ENCODE measurements around the gene THAP4. TPM values are rescaled to one million over a fixed set of nuclear protein-coding genes. Genes with fewer than 3 reads are reported as not detected.

The THAP4 gene
- total RNA-seq, 1 experiment from 2014 or later, result 88.6 TPM

- no peak for TF ChIP-seq ZNF263 (CRISPR knock-in tag; IDR thresholded peaks at IDR 0.05; ENCODE audit: low read depth)
- TF ChIP-seq ZBTB21 (CRISPR knock-in tag; IDR thresholded peaks at IDR 0.05; ENCODE audit: borderline replicate concordance), result no peak
- no peak for TF ChIP-seq NR2C2 (CRISPR knock-in tag; IDR thresholded peaks at IDR 0.05)
- no peak for TF ChIP-seq PREB (CRISPR knock-in tag; IDR thresholded peaks at IDR 0.05; ENCODE audit: borderline replicate concordance)
- no peak for TF ChIP-seq ZNF671 (CRISPR knock-in tag; IDR thresholded peaks at IDR 0.05)
- TF ChIP-seq ZNF425 (CRISPR knock-in tag; conservative IDR thresholded peaks at IDR 0.05), result no peak
Measured at GRCh38 chr2:241673189-241673663, 36.3 kb upstream of the THAP4 start (continued).

GRCh38 chr2:241672243-241673188, 35.6 kb upstream of the THAP4 start:
- DNase-seq (ENCODE audit: low spot score) (no peak), ATAC-seq (no peak)
- H3K4me1 Mint-ChIP-seq, result peaks cover 2% of the 10 kb centered on the region; the same call in 1 of the 2 replicates
- CTCF ChIA-PET, result no interaction called here
- peaks cover 36% of the 10 kb centered on the region for H3K36me3 Mint-ChIP-seq
- H3K9me3 Mint-ChIP-seq, result no peaks in the 10 kb centered on the region
- POLR2A ChIA-PET, result interaction anchor here (0.6 kb wide), 1 partner anchor 549 kb away, joined by 4 read pairs; no protein-coding TSS in a partner anchor
- H3K27ac Mint-ChIP-seq, result no peak overlapping the region
- H3K4me3 Mint-ChIP-seq, result no peak overlapping the region
- no peaks in the 10 kb centered on the region for H3K27me3 Mint-ChIP-seq (ENCODE audit: low read depth)
- TF ChIP-seq E2F4 (CRISPR knock-in tag; IDR thresholded peaks at IDR 0.05; ENCODE audit: borderline replicate concordance, low read depth), result no peak
- TF ChIP-seq RORB (CRISPR knock-in tag; IDR thresholded peaks at IDR 0.05), result no peak
- TF ChIP-seq ZNF138 (CRISPR knock-in tag; conservative IDR thresholded peaks at IDR 0.05), result no peak
- TF ChIP-seq ELF4 (CRISPR knock-in tag; IDR thresholded peaks at IDR 0.05; ENCODE audit: low read depth), result no peak
- no peak for TF ChIP-seq USF2 (CRISPR knock-in tag; IDR thresholded peaks at IDR 0.05)
- no peak for TF ChIP-seq FOXP4 (CRISPR knock-in tag; IDR thresholded peaks at IDR 0.05)
- no peak for TF ChIP-seq FOXK1 (CRISPR knock-in tag; IDR thresholded peaks at IDR 0.05)
- TF ChIP-seq SP1 (CRISPR knock-in tag; conservative IDR thresholded peaks at IDR 0.05), result no peak
- TF ChIP-seq ZNF219 (CRISPR knock-in tag; IDR thresholded peaks at IDR 0.05; ENCODE audit: borderline replicate concordance), result no peak
- TF ChIP-seq ESRRA (CRISPR knock-in tag; IDR thresholded peaks at IDR 0.05; ENCODE audit: borderline replicate concordance), result no peak
- no peak for TF ChIP-seq NFE2L1 (CRISPR knock-in tag; IDR thresholded peaks at IDR 0.05)

All from WTC11 (cell line).